Smooth muscle cell (in vitro differentiated cells): ENCODE measurements around the gene RNF208. TPM values are rescaled to one million over a fixed set of nuclear protein-coding genes. Genes with fewer than 3 reads are reported as not detected.

Experiments
- DNase-seq: peaks from one replicate; lab custom pipeline; 2025; ENCODE audit not compliant: unreplicated experiment; lab: John Stamatoyannopoulos, UW
- H2AFZ ChIP-seq: fragments of 200-600 bp; sonication (generic); 2 replicates; pipeline ENCODE4 v1.6.0; 2016; ENCODE audit warnings: antibody characterized with exemption, low read depth, mild to moderate bottlenecking
- H3F3A ChIP-seq: fragments of 200-600 bp; sonication (generic); 2 replicates; pipeline ENCODE4 v1.6.0; 2017; ENCODE audit warnings: antibody characterized with exemption, low read depth
- H3K27ac ChIP-seq: fragments of 200-600 bp; sonication (generic); 2 replicates; pipeline ENCODE4 v1.5.1; 2016; ENCODE audit warnings: low read depth, mild to moderate bottlenecking
- H3K27me3 ChIP-seq: fragments of 200-600 bp; sonication (generic); 2 replicates; pipeline ENCODE4 v1.6.1; 2016; ENCODE audit warnings: low read depth, mild to moderate bottlenecking
- H3K36me3 ChIP-seq: fragments of 200-600 bp; sonication (generic); 2 replicates; pipeline ENCODE4 v1.5.1; 2016; ENCODE audit warnings: low read depth
- H3K4me1 ChIP-seq: fragments of 200-600 bp; sonication (generic); 2 replicates; pipeline ENCODE4 v1.5.1; 2016; ENCODE audit warnings: low read depth
- H3K4me2 ChIP-seq: fragments of 200-600 bp; sonication (generic); 2 replicates; pipeline ENCODE4 v1.6.0; 2016; ENCODE audit warnings: mild to moderate bottlenecking
- H3K4me3 ChIP-seq: fragments of 200-600 bp; sonication (generic); 2 replicates; pipeline ENCODE4 v1.5.1; 2016; ENCODE audit warnings: mild to moderate bottlenecking
- H3K79me2 ChIP-seq: fragments of 200-600 bp; sonication (generic); 2 replicates; pipeline ENCODE4 v1.6.0; 2016; ENCODE audit warnings: low read depth, mild to moderate bottlenecking
- H3K9ac ChIP-seq: fragments of 200-600 bp; sonication (generic); 2 replicates; pipeline ENCODE4 v1.6.0; 2016; ENCODE audit warnings: low read depth
- H3K9me3 ChIP-seq: fragments of 200-600 bp; sonication (generic); replicated peaks from 2 replicates; pipeline ENCODE4 v1.5.1; 2016; ENCODE audit warnings: low read depth
- H4K20me1 ChIP-seq: fragments of 200-600 bp; sonication (generic); 2 replicates; pipeline ENCODE4 v1.6.0; 2016; ENCODE audit warnings: low read depth
- WGBS: methylation state at CpG from one replicate; pipeline ENCODE4 v1.1.7; 2016; ENCODE audit warnings: low lambda C conversion rate; 5-methylcytosine and 5-hydroxymethylcytosine counted together
- polyA plus RNA-seq: library from polyadenylated mRNA; unstranded; fragments of >200 nt; fragmentation: Nextera tagmentation; extraction: Ambion mirVana; gene quantifications from 2 replicates; pipeline ENCODE4 v1.2.1, GENCODE V29; 2016
- total RNA-seq: library from RNA; depleted of rRNA; stranded (reverse); fragments of >200 nt; gene quantifications from 2 replicates; pipeline ENCODE4 v1.2.3, GENCODE V29; 2014
- TF ChIP-seq, protein P1 (sequence below): fragments of 200-600 bp; sonication (generic); IDR thresholded peaks from 2 replicates; pipeline ENCODE4 v1.5.1; 2017; ENCODE audit warnings: borderline replicate concordance, mild to moderate bottlenecking, antibody characterized with exemption; ENCODE audit not compliant: insufficient read depth, poor library complexity, severe bottlenecking

The RNF208 gene
- total and polyA plus RNA-seq, 2 experiments from 2014 or later = 0.36 to 1.4 TPM

- H3F3A ChIP-seq = no peaks in the 10 kb centered on the region
- no peak overlapping the region for H3K27ac ChIP-seq
- no peaks in the 10 kb centered on the region for H3K27me3 ChIP-seq
- 93% methylated on average over 22 of the region's 22 CpGs for WGBS
- TF ChIP-seq, protein P1, sequence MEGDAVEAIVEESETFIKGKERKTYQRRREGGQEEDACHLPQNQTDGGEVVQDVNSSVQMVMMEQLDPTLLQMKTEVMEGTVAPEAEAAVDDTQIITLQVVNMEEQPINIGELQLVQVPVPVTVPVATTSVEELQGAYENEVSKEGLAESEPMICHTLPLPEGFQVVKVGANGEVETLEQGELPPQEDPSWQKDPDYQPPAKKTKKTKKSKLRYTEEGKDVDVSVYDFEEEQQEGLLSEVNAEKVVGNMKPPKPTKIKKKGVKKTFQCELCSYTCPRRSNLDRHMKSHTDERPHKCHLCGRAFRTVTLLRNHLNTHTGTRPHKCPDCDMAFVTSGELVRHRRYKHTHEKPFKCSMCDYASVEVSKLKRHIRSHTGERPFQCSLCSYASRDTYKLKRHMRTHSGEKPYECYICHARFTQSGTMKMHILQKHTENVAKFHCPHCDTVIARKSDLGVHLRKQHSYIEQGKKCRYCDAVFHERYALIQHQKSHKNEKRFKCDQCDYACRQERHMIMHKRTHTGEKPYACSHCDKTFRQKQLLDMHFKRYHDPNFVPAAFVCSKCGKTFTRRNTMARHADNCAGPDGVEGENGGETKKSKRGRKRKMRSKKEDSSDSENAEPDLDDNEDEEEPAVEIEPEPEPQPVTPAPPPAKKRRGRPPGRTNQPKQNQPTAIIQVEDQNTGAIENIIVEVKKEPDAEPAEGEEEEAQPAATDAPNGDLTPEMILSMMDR = no peak
- H3K4me2 ChIP-seq = no peak overlapping the region
- no peaks in the 10 kb centered on the region for H4K20me1 ChIP-seq
- H3K4me1 ChIP-seq = peaks cover under 1% of the 10 kb centered on the region
- no peak for DNase-seq
- no peak overlapping the region for H3K4me3 ChIP-seq
- no peaks in the 10 kb centered on the region for H3K9me3 ChIP-seq
- no peak overlapping the region for H2AFZ ChIP-seq
- H3K79me2 ChIP-seq = peaks cover 10% of the 10 kb centered on the region
- no peaks in the 10 kb centered on the region for H3K36me3 ChIP-seq
- H3K9ac ChIP-seq = no peak overlapping the region
These were observed 40.4 kb downstream of the RNF208 start for GRCh38 chr9:137181680-137182079.

DNA sequence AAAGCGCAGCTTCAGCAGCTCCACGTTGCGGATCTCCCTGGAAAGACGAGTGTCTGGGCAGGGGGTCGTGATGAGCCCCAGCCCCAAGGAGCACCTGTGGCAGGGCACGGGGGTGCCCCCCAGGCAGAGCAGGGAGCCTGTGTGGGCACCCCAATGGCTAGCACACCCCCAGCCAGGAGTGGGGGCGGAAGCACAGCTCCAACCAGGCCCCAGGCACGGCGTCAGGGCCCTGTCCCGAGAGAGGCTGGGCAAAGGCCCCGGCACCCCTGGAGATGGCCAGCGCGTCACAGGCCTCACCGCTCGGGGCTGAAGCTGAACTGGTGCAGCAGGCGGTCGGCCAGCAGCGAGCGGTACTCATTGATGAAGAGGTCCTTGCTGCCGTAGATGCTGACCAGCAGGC is 41.5 kb downstream of the RNF208 start:
- 96% methylated on average over 18 of the region's 20 CpGs for WGBS
- H3K4me2 ChIP-seq = no peak overlapping the region

DNA sequence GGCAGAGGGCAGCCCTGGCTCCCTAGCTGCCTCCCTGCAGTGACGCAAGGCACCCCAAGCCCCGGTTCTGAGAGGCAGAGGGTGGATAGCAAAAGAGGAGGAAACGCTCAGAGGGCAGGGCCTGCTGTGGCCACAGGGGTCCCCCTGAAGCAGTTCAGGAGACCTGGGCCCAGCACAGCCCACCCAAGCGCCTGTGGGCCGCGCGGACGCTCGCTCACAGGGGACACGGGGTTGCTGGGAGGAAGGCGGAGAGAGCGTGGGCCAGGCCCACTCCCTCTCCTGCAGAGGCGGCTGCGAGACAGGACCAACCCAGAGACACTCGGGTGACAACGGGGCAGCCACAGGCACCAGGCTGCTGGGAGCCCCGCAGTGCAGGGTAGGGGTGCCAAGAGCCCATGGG is 42.3 kb downstream of the RNF208 start:
- Histone ChIP-seq H4K20me1 (no peaks in the 10 kb centered on the region), H3F3A (no peaks in the 10 kb centered on the region), H3K4me1 (no peaks in the 10 kb centered on the region), H3K4me2 (no peak overlapping the region), H3K27ac (no peak overlapping the region), H3K36me3 (no peaks in the 10 kb centered on the region), H2AFZ (no peak overlapping the region), H3K27me3 (no peaks in the 10 kb centered on the region), H3K9ac (no peak overlapping the region), H3K9me3 (no peaks in the 10 kb centered on the region), H3K4me3 (no peak overlapping the region), H3K79me2 (no peaks in the 10 kb centered on the region)
- TF ChIP-seq, protein P1 = no peak
- WGBS = 97% methylated on average over 17 of the region's 17 CpGs
- DNase-seq = no peak

More for the DNA sequence above, 41.5 kb downstream of the RNF208 start:
- Histone ChIP-seq H3K9ac (no peak overlapping the region), H3K27ac (no peak overlapping the region), H4K20me1 (no peaks in the 10 kb centered on the region), H3K79me2 (no peaks in the 10 kb centered on the region), H3K4me3 (no peak overlapping the region), H3K36me3 (no peaks in the 10 kb centered on the region), H2AFZ (no peak overlapping the region), H3K27me3 (no peaks in the 10 kb centered on the region), H3K9me3 (no peaks in the 10 kb centered on the region), H3K4me1 (no peaks in the 10 kb centered on the region), H3F3A (no peaks in the 10 kb centered on the region)
- TF ChIP-seq, protein P1 = no peak
- DNase-seq = no peak

DNA sequence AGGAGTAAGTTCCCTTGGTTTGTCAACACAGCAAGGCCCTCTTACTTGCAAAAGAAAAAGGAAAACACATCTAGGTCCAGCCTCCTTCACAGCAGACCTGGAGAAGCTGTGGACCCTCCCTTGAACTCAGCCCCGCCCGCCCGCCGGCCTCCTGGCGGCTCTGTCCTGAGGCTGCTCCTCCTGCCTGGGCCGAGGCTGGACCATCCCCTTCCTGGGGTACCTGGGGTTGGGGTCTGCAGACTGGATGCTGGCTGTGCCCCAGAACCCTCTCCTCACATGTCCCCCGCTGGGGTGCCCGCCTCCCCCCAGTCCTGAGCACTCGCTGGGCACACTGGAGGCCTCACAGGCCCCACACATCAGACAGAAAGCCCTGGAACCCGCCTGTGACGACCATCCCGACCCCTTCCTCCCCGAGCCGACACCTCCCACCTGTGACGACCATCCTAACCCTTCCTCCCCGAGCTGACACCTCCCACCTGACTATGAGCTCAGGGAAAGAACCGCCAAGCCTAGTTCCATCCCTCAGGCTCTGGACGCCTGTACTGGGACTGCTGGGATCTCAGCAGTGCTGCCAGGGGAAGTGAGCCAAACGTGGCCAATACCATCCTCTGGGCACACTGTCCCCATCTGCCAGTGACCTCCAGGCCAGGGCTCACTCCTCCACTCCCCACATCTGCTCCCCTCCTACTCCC is 43.0 kb downstream of the RNF208 start:
- no peak for DNase-seq
- 95% methylated on average over 19 of the region's 19 CpGs for WGBS
- Histone ChIP-seq H2AFZ (no peak overlapping the region), H3K4me2 (no peak overlapping the region), H3F3A (no peaks in the 10 kb centered on the region), H3K27me3 (no peaks in the 10 kb centered on the region), H3K27ac (no peak overlapping the region), H3K36me3 (no peaks in the 10 kb centered on the region), H3K79me2 (no peaks in the 10 kb centered on the region), H3K9me3 (no peaks in the 10 kb centered on the region), H3K4me1 (no peaks in the 10 kb centered on the region), H4K20me1 (no peaks in the 10 kb centered on the region), H3K4me3 (no peak overlapping the region), H3K9ac (no peak overlapping the region)
- TF ChIP-seq, protein P1 = no peak
